HepG2 (cell line): ENCODE results near the gene ANKRD66. TPM values are rescaled to one million over a fixed set of nuclear protein-coding genes. Genes with fewer than 3 reads are reported as not detected.
A peak's percentile ranks its signal among the peaks of the same experiment; 100 is the strongest.

Experiments
- KAT8 ChIP-seq: IDR thresholded peaks from 2 replicates; pipeline ENCODE4 v1.6.1; 2016; ENCODE audit warnings: missing genetic modification reagents, missing compliant biosample characterization
- NR2C2 ChIP-seq: sonication (generic); formaldehyde crosslinking; IDR thresholded peaks from 2 replicates; pipeline ENCODE4 v1.4.0; 2020; ENCODE audit warnings: missing genetic modification reagents, mild to moderate bottlenecking, moderate library complexity, borderline replicate concordance
- polyA plus RNA-seq, 8 experiments: library from polyadenylated mRNA; depleted of rRNA in 3 of 8; stranded (reverse) in 7 of 8; unstranded in 1 of 8; fragments of >200 nt; fragmentation: Illumina TruSeq in 4 of 8; extraction: Trizol in 4 of 8; gene quantifications; 2 replicates each; pipeline versions ENCODE4 v1.2.1 to v1.2.3, GENCODE V29; 2011 to 2016; ENCODE audit warnings: low read depth in 4 of 8, missing spikeins in 1 of 8, mixed read lengths in 1 of 8; ENCODE audit not compliant: insufficient read depth in 1 of 8
- total RNA-seq, 5 experiments: library from RNA; depleted of rRNA; stranded (reverse); fragments of >200 nt; fragmentation: Illumina TruSeq; extraction: Trizol; gene quantifications; 2 replicates each; pipeline ENCODE4 v1.2.3, GENCODE V29; 2016; ENCODE audit warnings: low read depth in 1 of 5
- TF ChIP-seq, protein P1 (sequence below), 2 experiments: fragments of 450-650 bp in 1 of 2; sonication (generic) in 1 of 2; formaldehyde crosslinking in 1 of 2; IDR thresholded peaks; 2 replicates each; pipeline versions ENCODE4 v1.6.1 to v1.8.0; 2016 to 2022; ENCODE audit warnings: antibody characterized with exemption in 1 of 2, mild to moderate bottlenecking in 1 of 2, missing genetic modification reagents in 1 of 2
- TF ChIP-seq, protein P2 (sequence below): sonication (generic); formaldehyde crosslinking; IDR thresholded peaks from 2 replicates; pipeline ENCODE4 v1.4.0; 2020; ENCODE audit warnings: missing genetic modification reagents

The ANKRD66 gene
- total and polyA plus RNA-seq, 2 of the 13 experiments (the other 11 are each of a cell fraction or from before 2014, with no cell fraction given): not detected

DNA sequence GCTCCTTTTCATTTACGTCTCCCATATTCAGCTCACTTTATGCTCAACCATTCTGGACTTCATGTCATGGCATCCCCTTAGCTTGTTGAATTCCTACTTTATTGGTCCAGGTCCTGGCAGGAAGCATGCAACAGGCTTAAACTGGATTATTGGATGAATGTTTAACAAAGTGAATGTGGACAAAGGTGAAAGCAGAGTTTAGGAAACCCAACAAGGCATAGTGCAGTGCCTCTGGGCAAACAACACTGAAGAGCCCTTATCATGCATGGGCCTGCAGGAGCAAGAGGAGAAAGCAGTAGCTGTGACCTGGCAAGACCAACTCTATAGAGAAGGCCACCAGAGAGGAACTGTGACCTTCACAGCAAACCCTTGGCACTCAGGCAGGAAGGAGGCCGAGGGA lies 5.3 kb upstream of the ANKRD66 start (continued):
- TF ChIP-seq, protein P1, sequence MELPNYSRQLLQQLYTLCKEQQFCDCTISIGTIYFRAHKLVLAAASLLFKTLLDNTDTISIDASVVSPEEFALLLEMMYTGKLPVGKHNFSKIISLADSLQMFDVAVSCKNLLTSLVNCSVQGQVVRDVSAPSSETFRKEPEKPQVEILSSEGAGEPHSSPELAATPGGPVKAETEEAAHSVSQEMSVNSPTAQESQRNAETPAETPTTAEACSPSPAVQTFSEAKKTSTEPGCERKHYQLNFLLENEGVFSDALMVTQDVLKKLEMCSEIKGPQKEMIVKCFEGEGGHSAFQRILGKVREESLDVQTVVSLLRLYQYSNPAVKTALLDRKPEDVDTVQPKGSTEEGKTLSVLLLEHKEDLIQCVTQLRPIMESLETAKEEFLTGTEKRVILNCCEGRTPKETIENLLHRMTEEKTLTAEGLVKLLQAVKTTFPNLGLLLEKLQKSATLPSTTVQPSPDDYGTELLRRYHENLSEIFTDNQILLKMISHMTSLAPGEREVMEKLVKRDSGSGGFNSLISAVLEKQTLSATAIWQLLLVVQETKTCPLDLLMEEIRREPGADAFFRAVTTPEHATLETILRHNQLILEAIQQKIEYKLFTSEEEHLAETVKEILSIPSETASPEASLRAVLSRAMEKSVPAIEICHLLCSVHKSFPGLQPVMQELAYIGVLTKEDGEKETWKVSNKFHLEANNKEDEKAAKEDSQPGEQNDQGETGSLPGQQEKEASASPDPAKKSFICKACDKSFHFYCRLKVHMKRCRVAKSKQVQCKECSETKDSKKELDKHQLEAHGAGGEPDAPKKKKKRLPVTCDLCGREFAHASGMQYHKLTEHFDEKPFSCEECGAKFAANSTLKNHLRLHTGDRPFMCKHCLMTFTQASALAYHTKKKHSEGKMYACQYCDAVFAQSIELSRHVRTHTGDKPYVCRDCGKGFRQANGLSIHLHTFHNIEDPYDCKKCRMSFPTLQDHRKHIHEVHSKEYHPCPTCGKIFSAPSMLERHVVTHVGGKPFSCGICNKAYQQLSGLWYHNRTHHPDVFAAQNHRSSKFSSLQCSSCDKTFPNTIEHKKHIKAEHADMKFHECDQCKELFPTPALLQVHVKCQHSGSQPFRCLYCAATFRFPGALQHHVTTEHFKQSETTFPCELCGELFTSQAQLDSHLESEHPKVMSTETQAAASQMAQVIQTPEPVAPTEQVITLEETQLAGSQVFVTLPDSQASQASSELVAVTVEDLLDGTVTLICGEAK (IDR thresholded peaks at IDR 0.05): no peak
- TF ChIP-seq, protein P1 (CRISPR knock-in tag; IDR thresholded peaks at IDR 0.05): 0 out of 2 replicates have a peak, but pooled peaks have one; percentile 32
- TF ChIP-seq, protein P2, sequence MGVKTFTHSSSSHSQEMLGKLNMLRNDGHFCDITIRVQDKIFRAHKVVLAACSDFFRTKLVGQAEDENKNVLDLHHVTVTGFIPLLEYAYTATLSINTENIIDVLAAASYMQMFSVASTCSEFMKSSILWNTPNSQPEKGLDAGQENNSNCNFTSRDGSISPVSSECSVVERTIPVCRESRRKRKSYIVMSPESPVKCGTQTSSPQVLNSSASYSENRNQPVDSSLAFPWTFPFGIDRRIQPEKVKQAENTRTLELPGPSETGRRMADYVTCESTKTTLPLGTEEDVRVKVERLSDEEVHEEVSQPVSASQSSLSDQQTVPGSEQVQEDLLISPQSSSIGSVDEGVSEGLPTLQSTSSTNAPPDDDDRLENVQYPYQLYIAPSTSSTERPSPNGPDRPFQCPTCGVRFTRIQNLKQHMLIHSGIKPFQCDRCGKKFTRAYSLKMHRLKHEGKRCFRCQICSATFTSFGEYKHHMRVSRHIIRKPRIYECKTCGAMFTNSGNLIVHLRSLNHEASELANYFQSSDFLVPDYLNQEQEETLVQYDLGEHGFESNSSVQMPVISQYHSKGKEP (CRISPR knock-in tag): no peak
- TF ChIP-seq NR2C2: no peak
- TF ChIP-seq KAT8: no peak
